ENCODE data around the gene VWA5B1.

DNA sequence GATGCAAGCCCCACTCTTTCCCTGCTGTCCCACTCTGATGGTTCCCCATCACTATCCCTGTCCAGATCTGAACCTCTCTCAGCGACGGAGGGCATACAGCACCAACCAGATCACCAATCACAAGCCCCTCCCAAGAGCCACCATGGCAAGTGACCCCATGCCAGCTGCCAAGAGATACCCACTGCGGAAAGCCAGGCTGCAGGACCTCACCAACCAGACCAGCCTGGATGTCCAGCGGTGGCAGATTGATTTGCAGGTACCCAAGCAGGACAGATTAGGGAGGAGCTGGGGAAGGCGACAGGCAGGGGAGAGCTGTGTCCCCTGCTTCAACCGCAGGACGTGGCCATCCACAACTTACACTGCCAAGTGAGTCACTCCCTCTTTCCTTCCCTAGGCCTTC, 46.9 kb downstream of the VWA5B1 start:
- TF ChIP-seq POLR2A (IDR thresholded peaks at IDR 0.05; ENCODE audit: low read length) (no peak), GATA1 (IDR thresholded peaks at IDR 0.05; ENCODE audit: low read depth, low read length) (no peak)
